GM19193 (cell line): Measurements from ENCODE around the gene ANKRD53.

ENCODE experiments used
- POLR2A ChIP-seq: IDR thresholded peaks from 4 replicates; pipeline ENCODE4 v1.6.1; 2011; ENCODE audit not compliant: insufficient read depth, insufficient read length; ENCODE audit errors: extremely low read depth

ANKRD53 gene

DNA sequence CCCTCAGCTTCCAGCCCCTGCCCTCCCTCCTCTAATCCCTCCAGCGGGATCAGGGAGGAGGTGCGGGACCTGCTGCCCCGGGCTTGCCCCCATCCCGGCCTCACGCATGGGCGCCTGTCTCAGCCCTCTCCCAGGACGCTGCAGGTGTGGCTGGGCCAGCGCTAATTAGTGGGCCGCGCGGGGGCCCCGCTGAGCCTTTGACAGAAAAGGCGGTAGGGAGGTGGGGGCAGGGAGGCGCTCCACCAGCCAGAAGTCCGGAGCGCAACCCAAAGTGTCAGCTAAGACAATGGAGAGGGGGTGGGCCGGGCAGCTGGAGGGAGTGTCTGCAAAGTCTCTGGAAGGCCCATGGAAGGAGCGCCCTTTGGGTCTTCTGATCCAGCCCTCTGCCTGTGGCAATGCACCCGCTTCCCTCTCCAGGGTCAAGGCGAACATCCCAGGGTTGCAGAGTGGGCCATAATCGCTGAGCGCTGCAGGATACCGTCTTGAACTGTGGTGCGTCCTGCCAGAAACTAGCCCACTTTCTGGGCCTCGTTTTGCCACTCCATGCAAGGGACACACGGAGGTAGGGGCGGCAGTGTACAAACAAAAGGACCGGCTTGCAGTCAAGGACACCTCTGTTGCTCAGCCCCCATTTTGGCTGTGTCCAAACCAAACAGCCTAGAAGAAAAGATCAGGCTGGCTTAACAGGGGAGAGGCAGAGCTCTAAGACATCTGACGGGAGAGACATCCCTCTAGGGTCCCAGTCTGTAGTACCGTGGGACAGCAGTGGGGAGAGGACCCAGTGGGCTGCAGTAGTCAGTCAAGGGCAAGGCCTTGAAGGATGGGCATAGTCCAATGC, 39.2 kb upstream of the ANKRD53 start:
- no peak for TF ChIP-seq POLR2A

DNA sequence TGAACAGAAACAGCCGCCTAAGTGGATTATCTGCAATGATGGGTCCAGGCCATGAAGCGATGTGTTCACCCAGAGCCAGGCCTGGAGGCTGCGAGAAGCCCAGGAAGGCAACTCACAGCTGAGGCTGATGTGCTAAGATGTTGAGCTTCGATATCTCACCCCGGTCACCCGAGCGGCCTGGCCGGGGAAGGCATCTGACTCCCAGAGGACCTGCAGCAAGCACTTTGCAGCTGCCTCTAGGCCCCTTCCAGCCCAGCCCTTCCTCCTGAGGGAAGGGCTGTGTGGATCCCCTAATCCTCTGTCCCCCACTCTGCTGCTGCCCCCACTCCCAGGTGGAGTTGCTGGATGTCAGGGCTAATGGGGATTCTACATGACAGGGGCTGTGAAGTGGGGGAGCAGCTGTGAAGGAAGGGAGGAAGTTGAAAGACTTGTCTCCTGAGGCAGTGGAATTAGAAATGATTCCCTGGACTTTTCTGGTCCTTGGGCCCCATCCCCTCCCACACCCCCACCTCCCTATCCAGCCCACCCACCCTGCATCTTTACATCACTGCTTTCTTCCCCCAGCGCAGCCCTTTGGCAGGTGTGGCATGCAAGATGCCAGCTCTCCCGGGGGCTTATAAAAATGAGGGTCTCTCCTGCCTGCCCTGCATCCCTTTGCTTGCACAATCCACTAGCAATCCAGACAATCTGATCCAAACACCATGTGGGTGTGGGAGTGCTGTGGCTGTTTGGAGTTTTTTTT, 38.4 kb upstream of the ANKRD53 start:
- no peak for TF ChIP-seq POLR2A

DNA sequence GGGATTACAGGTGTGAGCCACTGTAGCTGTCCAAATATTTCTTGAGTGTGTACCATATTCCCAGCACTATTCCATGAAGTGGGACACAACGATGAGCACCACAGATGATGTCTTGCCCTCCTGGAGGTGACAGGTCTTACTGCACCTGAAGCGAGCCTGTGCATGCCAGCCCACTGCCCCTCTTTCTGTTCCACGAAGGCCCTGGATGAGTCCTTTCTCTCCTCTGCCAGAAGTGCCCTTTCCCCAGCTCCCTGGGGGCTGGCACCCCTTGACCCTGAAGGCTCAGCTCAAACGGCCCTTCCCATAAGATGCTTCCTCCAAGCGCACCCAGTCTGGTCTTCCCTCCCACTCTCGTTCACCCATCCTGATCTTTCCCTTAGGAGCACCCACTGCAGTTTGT, 37.2 kb upstream of the ANKRD53 start:
- TF ChIP-seq POLR2A = no peak

DNA sequence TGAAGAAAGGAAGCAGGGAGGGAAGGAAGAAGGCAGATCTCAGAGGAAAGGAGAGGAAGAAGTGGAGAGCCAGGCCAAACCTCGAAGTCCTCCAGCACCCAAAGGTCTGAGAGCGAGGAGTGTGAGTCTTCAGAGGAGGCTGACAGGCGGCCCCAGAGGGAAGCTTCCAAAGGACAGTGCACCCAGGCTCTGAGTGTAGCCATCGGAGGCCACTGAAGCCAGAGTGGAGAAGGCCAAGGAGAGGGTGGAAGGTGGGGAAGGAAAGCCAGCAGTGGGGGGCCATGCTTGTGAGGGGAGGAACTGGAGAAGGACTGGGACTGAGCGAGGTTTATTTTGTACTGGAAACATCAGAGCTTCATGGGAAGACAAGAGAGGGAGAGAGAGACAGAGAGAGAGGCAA, 36.7 kb upstream of the ANKRD53 start:
- no peak for TF ChIP-seq POLR2A

DNA sequence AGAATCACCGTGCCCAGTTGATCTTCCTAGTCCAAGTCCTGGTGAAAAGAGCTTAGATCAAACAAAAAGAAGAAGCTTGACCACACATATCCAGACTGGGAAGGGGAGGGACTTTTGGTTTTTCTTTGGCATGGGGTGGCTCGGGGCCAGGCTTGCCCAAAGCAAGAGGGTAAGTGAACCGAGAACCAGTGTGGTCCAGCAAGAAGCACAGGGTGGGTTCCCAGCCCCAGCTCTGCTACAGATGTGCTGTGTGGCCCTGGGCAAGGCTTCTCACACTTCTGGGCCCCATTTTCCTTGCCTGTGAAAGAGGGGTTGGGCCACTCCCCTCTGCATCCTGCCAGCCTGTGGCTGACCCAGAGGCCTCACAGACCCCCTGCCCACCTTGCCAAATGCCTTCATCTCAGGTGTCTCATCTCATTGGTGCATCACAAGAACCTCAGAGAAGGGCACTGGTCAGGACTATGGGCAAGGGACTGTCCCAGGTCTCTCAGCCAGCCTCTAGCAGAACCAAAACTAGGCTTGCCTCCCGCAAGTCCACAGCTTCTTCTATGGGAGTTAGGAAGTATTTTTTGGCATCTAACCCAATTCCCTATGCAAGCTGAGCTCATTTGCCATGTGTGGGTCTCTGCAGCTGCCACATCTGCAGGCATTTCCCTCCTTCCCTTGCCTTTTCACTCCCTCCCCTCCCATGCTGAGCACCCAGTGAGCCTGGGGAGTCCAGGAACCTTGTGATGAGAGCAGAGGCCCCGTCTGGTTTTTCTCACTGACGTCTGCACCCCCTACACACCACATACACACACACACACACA, 35.8 kb upstream of the ANKRD53 start:
- TF ChIP-seq POLR2A = no peak

DNA sequence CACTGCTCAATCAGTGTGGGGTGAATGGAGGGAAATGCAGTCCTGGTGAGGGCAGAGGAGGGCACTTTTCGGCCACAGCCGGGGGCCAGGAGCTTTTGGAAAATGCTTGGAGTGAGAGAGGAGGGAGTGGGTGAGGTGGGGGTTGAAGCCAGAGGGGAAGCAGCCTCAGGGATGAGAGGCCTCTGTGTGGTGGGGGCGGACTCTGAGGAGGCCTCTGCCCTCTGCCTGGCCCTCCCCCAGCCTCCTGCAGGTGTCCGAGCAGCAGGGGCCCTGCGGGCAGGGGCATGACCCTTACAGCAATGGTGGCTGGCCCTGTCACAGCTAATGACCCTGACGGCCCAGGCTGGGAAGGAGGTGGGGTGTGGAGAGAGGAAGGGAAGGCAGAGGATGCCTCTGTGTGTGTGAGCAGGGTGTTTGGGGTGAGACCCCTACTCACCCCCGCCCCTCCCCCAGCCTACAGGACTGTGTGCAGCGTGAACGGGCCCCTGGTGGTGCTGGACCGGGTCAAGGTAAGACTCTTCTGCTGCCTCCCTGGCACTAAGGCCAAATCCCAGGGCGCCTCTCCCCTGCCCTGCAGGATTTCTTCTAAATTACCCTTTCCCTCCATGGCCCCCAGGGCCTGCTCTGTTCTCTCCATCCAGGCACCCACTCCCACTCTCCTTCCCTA, 35.1 kb upstream of the ANKRD53 start:
- TF ChIP-seq POLR2A = no peak

DNA sequence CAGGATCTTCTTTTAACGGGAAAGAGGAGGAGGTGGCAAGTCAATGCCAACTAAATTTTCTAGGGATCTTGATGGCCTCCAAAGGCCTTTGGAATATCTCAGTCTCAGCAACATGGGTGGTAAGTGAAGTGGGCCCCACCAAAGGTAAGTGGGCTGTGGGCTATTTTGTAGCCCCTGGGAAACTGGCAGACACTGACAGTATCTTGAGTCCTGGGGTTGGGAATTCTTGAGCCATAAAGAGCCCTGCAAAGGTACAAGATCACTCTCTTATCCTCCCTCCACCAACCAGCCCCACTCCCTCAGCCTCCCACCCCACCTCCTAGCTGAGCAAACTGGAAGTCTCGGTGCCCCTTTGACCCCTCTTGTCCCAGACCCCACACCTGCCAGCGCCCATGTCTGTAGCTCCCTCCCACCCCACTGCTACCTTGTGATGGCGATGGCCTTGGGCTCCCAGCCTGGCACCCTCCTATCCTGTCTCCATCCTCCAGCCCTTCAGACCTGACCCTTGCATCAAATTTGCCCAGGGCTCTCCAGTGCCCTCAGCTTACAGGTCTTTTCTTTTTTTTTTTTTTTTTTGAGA, 34.2 kb upstream of the ANKRD53 start:
- no peak for TF ChIP-seq POLR2A

DNA sequence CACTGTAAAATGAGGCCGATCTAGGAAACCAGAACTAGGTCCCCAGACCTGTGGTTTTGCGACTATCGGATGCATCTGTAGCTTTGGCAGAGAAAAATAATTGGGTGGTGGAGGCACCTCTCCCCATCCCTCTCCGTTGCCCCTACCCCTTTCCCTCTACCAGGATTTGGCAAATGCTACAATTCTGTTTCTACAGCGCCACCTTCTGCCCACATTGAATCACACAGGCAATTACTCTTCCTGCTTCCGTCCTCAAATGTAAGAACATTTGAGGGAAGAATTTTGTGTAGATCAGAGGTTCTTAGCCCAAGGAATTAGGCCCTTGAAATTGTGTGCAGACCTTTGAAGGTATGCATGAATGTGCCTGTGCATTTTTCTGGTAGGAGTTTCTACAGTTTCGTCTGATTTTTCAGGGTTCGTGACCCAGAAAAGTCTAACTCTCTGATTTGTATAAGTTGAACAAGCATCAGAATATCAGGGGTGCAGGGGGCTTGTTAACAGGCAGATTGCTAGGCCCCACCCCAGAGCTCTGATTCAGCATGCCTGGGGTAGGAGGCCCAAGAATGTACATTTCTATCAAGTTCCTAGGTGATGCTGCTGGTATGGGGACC, 31.5 kb upstream of the ANKRD53 start:
- TF ChIP-seq POLR2A = no peak

DNA sequence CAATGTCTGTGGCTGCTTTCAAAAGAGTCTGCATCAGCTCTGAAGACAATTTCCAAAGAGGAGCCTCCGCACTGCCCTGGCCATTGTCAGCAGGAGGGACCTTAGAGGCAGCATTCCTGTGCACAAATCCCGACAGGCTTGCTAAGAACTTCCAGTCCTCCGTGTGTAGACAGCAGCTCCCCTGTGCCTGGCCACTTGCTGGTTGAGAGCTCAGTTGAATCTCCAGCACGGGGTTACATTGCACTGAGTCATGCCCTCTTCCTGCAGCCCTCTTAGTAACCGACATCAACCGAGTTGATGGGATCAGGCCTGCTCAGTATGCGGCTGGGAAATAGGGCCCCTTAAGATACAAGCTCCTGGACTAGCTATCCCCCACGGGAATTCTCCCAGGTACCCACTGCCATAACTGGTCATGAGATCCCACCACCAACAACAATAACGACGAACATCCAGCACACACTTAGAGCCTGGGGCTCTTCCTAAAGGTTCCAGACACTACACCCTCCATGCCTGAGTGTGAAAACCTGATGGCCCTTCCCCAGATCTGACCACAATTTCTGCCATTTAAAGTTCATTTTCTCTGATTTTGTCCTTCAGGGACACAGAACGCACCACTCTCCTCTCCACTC, 30.8 kb upstream of the ANKRD53 start:
- TF ChIP-seq POLR2A = no peak

DNA sequence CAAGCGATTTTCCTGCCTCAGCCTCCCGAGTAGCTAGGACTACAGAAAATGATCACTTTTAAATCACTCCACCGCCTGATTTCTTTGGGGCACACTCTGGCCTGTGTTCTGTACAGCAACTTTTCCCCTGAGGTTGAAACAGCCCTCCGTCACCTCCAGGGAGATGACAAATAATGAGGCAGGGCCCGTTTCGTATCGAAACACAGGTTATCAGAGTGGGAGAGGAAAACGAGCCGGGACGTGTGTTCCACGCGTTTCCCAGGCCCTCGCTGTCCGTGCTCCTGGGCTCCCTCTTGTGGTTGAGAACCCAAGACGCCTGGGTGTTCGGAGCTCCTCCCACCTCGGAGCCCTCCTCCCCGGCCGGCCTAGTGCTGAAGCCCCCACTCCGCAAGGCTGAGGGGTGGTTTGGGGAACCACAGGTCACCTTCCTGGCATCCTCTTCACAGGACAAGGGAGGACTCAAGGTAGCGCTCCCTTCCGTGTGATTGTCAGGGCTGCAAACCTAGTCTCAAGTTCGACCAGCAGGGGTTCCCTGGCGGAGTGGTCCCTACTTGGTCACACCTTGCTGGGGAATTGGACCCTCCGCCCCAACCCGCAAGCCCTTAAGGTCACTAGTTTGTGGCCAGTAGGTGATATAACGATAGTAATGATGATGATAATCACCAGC, 30.0 kb upstream of the ANKRD53 start:
- TF ChIP-seq POLR2A = no peak

DNA sequence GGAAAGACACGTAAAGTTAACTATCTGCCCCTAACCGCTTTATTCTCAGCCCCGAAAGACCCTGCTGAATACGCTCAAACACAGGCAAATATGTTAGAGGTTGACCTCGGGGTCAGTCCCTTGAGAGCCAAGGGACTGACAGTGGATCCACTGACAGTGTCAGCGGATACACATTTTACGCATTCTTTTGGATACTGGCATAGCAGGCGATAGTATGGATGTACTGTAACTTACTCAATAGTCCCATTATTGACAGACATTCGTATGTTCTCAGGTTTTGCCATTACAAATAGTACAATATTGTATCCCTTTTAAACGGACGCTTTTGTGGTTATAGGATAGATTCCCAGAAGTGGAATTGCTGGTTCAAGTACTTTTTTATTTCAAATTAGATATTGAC, 29.3 kb upstream of the ANKRD53 start:
- no peak for TF ChIP-seq POLR2A

DNA sequence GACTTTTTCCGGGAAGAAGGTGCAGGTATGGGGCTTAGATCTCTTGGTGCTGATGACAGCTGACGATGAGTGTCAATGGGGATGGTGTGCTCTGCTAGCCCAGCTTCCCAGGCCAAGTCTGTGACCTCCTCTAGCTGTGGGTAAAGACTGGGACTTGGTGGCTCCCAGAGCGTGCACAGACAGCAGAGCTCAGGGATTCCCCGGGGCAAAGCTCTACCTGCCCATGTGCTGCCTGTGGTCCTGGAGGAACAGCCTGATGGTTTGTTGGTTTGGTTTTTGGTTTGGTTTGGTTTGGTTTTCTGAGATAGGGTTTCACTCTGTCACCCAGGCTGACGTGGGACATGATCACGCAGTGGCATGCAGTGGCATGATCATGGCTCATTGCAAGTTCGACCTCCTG, 23.5 kb upstream of the ANKRD53 start:
- no peak for TF ChIP-seq POLR2A

DNA sequence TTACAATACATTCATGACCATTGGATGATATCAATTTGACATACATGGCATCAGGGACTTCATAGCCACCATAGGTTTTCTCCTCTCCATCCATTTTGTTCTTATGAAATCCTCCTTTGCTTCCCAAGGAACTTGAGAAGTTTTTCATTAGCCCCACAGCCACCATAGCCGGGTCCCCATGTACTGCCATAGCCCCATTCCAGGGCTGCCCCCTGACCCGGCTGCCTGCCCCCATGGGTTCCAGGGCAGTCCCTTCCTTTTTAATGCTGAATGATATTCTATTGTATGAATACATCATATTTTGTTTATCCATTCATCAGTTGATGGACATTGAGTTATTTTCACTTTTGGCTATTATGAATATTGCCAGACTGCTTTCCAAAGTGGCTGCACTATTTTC, 22.3 kb upstream of the ANKRD53 start:
- no peak for TF ChIP-seq POLR2A

DNA sequence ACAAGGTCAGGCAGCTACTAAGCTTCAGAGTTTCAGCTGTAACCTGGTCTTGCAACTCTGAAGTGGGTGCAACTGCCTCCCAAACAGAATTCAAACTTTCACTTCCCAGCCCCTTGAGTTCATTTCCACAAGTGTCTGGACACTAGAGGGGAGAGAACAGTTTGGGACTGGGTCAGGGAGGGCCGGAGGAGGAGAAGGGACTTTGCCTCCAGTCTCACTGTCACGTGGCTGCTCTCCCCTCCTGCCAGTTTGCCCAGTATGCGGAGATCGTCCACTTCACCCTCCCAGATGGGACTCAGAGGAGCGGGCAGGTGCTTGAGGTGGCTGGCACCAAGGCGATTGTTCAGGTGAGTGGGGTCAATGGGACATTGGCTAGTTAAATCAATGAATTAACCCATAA, 20.6 kb upstream of the ANKRD53 start:
- TF ChIP-seq POLR2A = no peak

DNA sequence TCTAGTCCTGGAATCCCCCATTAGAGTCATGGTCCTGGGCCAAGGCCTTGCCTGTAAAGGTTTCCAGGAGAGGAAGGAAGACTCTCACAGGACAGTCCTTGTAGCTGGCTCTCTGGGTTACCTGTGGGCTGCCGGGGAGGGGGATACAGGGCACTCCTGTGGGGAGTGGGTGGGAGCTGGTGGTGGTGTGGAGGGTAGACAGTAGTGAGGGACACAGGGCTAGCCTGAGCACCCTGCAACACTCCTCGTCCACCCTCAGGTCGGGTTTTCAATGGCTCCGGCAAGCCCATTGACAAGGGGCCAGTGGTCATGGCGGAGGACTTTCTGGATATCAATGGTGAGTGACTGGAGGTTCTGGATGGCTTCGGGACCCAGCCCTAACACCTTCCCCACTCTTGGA, 19.7 kb upstream of the ANKRD53 start:
- no peak for TF ChIP-seq POLR2A
